Naive thymus-derived CD4-positive, alpha-beta T cell (primary cell): ENCODE results near the gene PRRC2B. TPM values are rescaled to one million over a fixed set of nuclear protein-coding genes. Genes with fewer than 3 reads are reported as not detected.
"Not testable (repeated sequence)": the region's sequence is repeated elsewhere in the genome, so short reads cannot be mapped to it uniquely, and the experiment has no call there.

Experiments used
- ATAC-seq: fragments of 150-1000 bp; cut with Tn5 transposase; 2 replicates; pipeline ENCODE4 v1.10.0; 2021; ENCODE audit warnings: mild to moderate bottlenecking, moderate library complexity
- CTCF ChIA-PET: fragments of 350-600 bp; sonication (Branson Sonifier 250); formaldehyde crosslinking; loops from one replicate; lab custom pipeline; 2021; ENCODE audit warnings: antibody characterized with exemption; lab: Charles Lee
- POLR2A ChIA-PET: fragments of 350-600 bp; sonication (Branson Sonifier 250); formaldehyde crosslinking; loops from one replicate; lab custom pipeline; 2021; ENCODE audit warnings: antibody characterized with exemption, inconsistent platforms; lab: Charles Lee
- DNase-seq, 9 donors: peaks; one replicate each; pipeline versions ENCODE4 v3.0.0 to v3.0.0-alpha.2; 2020 to 2022; ENCODE audit warnings: mixed read lengths in 1 of 9
- H3K27ac ChIP-seq: one replicate; pipeline ENCODE4 v1.7.0; 2013; ENCODE audit warnings: mild to moderate bottlenecking, low read depth, low read length, moderate library complexity
- H3K27me3 ChIP-seq, 2 donors: one replicate each; pipeline ENCODE4 v1.7.0; 2013; ENCODE audit warnings: low read length in 2 of 2, mild to moderate bottlenecking in 2 of 2, moderate library complexity in 2 of 2; ENCODE audit not compliant: control insufficient read depth in 2 of 2, insufficient read depth in 2 of 2
- H3K36me3 ChIP-seq, 3 experiments: 1 replicate in 2 of 3; 2 replicates in 1 of 3; pipeline ENCODE4 v1.7.0; 2013; ENCODE audit warnings: low read length in 3 of 3, mild to moderate bottlenecking in 3 of 3, moderate library complexity in 1 of 3; ENCODE audit not compliant: insufficient read depth in 3 of 3, control insufficient read depth in 2 of 3
- H3K4me1 ChIP-seq, 2 donors: one replicate each; pipeline ENCODE4 v1.7.0; 2013; ENCODE audit warnings: low read length in 2 of 2, mild to moderate bottlenecking in 2 of 2, moderate library complexity in 1 of 2; ENCODE audit not compliant: control insufficient read depth in 2 of 2, insufficient read depth in 2 of 2
- H3K4me3 ChIP-seq: 2 replicates; pipeline ENCODE4 v1.7.0; 2013; ENCODE audit warnings: mild to moderate bottlenecking, low read length
- H3K9me3 ChIP-seq, 3 experiments: 1 replicate in 2 of 3; 2 replicates in 1 of 3; pipeline ENCODE4 v1.7.0; 2013; ENCODE audit warnings: low read length in 3 of 3; ENCODE audit not compliant: control insufficient read depth in 2 of 3
- H3K27ac Mint-ChIP-seq, 9 donors: one replicate each; pipeline ENCODE4 v1.8.0; 2020 to 2022; ENCODE audit warnings: mixed read lengths in 9 of 9, mild to moderate bottlenecking in 8 of 9, moderate library complexity in 5 of 9, inconsistent platforms in 2 of 9
- H3K27me3 Mint-ChIP-seq, 5 donors: one replicate each; pipeline ENCODE4 v1.8.0; 2021 to 2022; ENCODE audit warnings: mixed read lengths in 5 of 5, mild to moderate bottlenecking in 1 of 5
- H3K36me3 Mint-ChIP-seq, 5 donors: one replicate each; pipeline ENCODE4 v1.8.0; 2020 to 2022; ENCODE audit warnings: mixed read lengths in 5 of 5, mild to moderate bottlenecking in 3 of 5, inconsistent platforms in 1 of 5
- H3K4me1 Mint-ChIP-seq, 7 donors: one replicate each; pipeline ENCODE4 v1.8.0; 2020 to 2022; ENCODE audit warnings: mixed read lengths in 7 of 7, mild to moderate bottlenecking in 3 of 7, inconsistent platforms in 1 of 7
- H3K4me3 Mint-ChIP-seq, 10 donors: one replicate each; pipeline ENCODE4 v1.8.0; 2020 to 2022; ENCODE audit warnings: mild to moderate bottlenecking in 10 of 10, mixed read lengths in 10 of 10, moderate library complexity in 6 of 10, inconsistent platforms in 2 of 10
- H3K9me3 Mint-ChIP-seq, 11 donors: one replicate each; pipeline ENCODE4 v1.8.0; 2020 to 2022; ENCODE audit warnings: mixed read lengths in 11 of 11, mild to moderate bottlenecking in 4 of 11, inconsistent platforms in 1 of 11, moderate library complexity in 1 of 11
- intact Hi-C, 2 donors: fragments of 100-400 bp; cut with micrococcal nuclease; formaldehyde crosslinking; loops; one replicate each; pipeline ENCODE4 v1.15.1; 2023
- polyA plus RNA-seq, 2 donors: library from polyadenylated mRNA; unstranded; fragments of 300-500 nt; fragmentation: Illumina TruSeq; gene quantifications; one replicate each; pipeline ENCODE4 v1.2.3, GENCODE V29; 2021
- total RNA-seq, 6 experiments: library from RNA in 5 of 6; stranded (reverse) in 5 of 6; gene quantifications; 1 replicate in 5 of 6; 2 replicates in 1 of 6; pipeline ENCODE4 v1.2.3 and lab custom pipeline; 2021 to 2026

The PRRC2B gene
- total RNA-seq (100 to 1,000 TPM; 208 to 382 (median 272) TPM), polyA plus RNA-seq (10 to 100 TPM; 29.8 to 62.4 TPM)

GRCh38 chr9:131393622-131394463 lies at the start of gene PRRC2B:
Gene PRRC2B (plus strand): TSS chr9:131394086. CDS start chr9:131430145, 36,059 bp downstream.
- DNase-seq, result peak; percentile 71 to 90 (median 85)
- Mint-ChIP-seq H3K9me3 (peaks cover 0 to 1% (median 0%) of the 10 kb centered on the region in 11 donors), H3K27me3 (peaks cover 0 to 18% (median 0%) of the 10 kb centered on the region in 5 donors), H3K27ac (peak within 1 kb of the TSS; percentile 92 to 99 (median 98)), H3K4me3 (peak within 1 kb of the TSS; percentile 87 to 99 (median 94)), H3K36me3 (peaks cover 0 to 12% (median 0%) of the 10 kb centered on the region in 5 donors), H3K4me1 (peaks cover 42 to 50% (median 49%) of the 10 kb centered on the region in 7 donors)
- H3K9me3 ChIP-seq, result no peaks in the 10 kb centered on the region
- CTCF ChIA-PET, result interaction anchor here (1.2 kb wide), 1 partner anchor 44 kb away, joined by 3 read pairs; no protein-coding TSS in a partner anchor
- H3K4me3 ChIP-seq, result peak within 1 kb of the TSS; percentile 69
- no peaks in the 10 kb centered on the region for H3K27me3 ChIP-seq
- intact Hi-C loops, result loop anchor here (1.0 to 10.0 kb wide), 8 partner anchors 15 to 1551 kb away; partner anchors contain the start of genes POMT1 (in 1 of the 2), SETX (in 1 of the 2) and TSC1 (in 1 of the 2)
- peaks cover 44 to 45% of the 10 kb centered on the region in 2 donors for H3K4me1 ChIP-seq
- no peaks in the 10 kb centered on the region for H3K36me3 ChIP-seq
- POLR2A ChIA-PET, result interaction anchor here (1.2 kb wide), 1 partner anchor 21 kb away, joined by 10 read pairs; no protein-coding TSS in a partner anchor
- peak; percentile 75 for ATAC-seq
- peak within 1 kb of the TSS; percentile 93 for H3K27ac ChIP-seq

- H3K4me3 ChIP-seq, H3K27ac Mint-ChIP-seq, H3K4me3 Mint-ChIP-seq, ATAC-seq, H3K9me3 Mint-ChIP-seq, H3K4me1 ChIP-seq, H3K36me3 Mint-ChIP-seq, DNase-seq, intact Hi-C loops, H3K27ac ChIP-seq, POLR2A ChIA-PET, H3K27me3 ChIP-seq, H3K36me3 ChIP-seq, H3K9me3 ChIP-seq: not testable (repeated sequence)
- H3K27me3 Mint-ChIP-seq, result peaks cover 0 to 41% (median 6%) of the 10 kb centered on the region in 5 donors
- CTCF ChIA-PET, result interaction anchor here (0.6 kb wide), 2 partner anchors 33 to 245 kb away, joined by 3 read pairs; no protein-coding TSS in a partner anchor
- peaks cover 0 to 11% (median 7%) of the 10 kb centered on the region in 7 donors for H3K4me1 Mint-ChIP-seq
Observed at GRCh38 chr9:131344931-131345535, 48.9 kb upstream of the PRRC2B start.

GRCh38 chr9:131346559-131346958 lies 47.3 kb upstream of the PRRC2B start:
- Mint-ChIP-seq H3K9me3 (peaks cover 0 to 2% (median 0%) of the 10 kb centered on the region in 11 donors), H3K36me3 (peaks cover 0 to 2% (median 0%) of the 10 kb centered on the region in 5 donors), H3K27ac (no peak overlapping the region), H3K27me3 (peaks cover 0 to 27% (median 6%) of the 10 kb centered on the region in 5 donors), H3K4me1 (peaks cover 0 to 15% (median 10%) of the 10 kb centered on the region in 7 donors), H3K4me3 (no peak overlapping the region)
- ATAC-seq (no peak), DNase-seq (no peak)
- Histone ChIP-seq H3K27me3 (no peaks in the 10 kb centered on the region), H3K9me3 (no peaks in the 10 kb centered on the region), H3K4me1 (peaks cover 4 to 9% of the 10 kb centered on the region in 2 donors), H3K27ac (no peak overlapping the region), H3K36me3 (no peaks in the 10 kb centered on the region), H3K4me3 (no peak overlapping the region)
- ChIA-PET CTCF (interaction anchor here (0.9 to 6.9 kb wide), 2 partner anchors 10 to 133 kb away, joined by 3 to 45 read pairs; no protein-coding TSS in a partner anchor), POLR2A (no interaction called here)
- intact Hi-C loops, result no loop called here

DNA sequence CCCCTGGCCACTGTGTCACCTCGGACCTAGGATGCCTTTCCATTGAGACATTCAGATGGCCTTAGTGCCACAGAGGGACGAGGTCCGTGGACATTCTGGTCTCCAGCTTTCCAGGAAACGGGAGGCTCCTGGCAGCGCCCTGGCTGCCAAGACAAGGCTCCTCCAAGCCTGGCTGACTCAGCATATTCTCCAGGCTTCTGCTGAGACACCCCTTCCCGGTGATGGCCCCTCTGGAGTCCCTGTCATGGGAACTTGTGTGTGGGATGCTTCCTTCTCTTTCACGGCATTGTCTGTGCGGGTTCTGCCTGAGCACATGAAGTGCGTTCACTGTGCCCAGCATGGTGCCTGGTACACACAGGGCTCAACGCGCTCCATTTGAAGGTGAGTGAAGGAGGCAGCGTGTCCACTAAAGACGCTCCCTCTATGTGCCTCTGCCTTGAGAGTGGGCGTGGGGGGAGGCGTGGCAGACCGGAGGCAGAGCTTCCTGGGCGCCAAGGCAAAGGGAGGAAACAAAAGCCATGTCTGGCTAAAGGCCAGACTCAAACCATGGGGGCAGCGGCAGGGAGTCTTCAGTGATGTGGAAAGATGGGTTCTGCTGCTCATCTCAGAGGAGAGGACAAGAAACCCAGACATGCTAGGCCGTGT lies 46.4 kb upstream of the PRRC2B start:
- Histone ChIP-seq H3K9me3 (no peaks in the 10 kb centered on the region), H3K4me3 (no peak overlapping the region), H3K27me3 (no peaks in the 10 kb centered on the region), H3K36me3 (no peaks in the 10 kb centered on the region), H3K4me1 (peaks cover 4 to 9% of the 10 kb centered on the region in 2 donors), H3K27ac (no peak overlapping the region)
- peaks cover 0 to 2% (median 0%) of the 10 kb centered on the region in 5 donors for H3K36me3 Mint-ChIP-seq
- H3K4me1 Mint-ChIP-seq, result peaks cover 0 to 15% (median 10%) of the 10 kb centered on the region in 7 donors
- ChIA-PET CTCF (interaction anchor here (6.9 kb wide), 1 partner anchor 132 kb away, joined by 45 read pairs; no protein-coding TSS in a partner anchor), POLR2A (no interaction called here)
- no peak overlapping the region for H3K4me3 Mint-ChIP-seq
- H3K9me3 Mint-ChIP-seq, result peaks cover 0 to 2% (median 0%) of the 10 kb centered on the region in 11 donors
- peaks cover 0 to 21% (median 6%) of the 10 kb centered on the region in 5 donors for H3K27me3 Mint-ChIP-seq
- DNase-seq, result no peak
- ATAC-seq, result no peak
- peak overlapping the region in 1 of 9 donors; percentile 17 for H3K27ac Mint-ChIP-seq
- intact Hi-C loops, result no loop called here

DNA sequence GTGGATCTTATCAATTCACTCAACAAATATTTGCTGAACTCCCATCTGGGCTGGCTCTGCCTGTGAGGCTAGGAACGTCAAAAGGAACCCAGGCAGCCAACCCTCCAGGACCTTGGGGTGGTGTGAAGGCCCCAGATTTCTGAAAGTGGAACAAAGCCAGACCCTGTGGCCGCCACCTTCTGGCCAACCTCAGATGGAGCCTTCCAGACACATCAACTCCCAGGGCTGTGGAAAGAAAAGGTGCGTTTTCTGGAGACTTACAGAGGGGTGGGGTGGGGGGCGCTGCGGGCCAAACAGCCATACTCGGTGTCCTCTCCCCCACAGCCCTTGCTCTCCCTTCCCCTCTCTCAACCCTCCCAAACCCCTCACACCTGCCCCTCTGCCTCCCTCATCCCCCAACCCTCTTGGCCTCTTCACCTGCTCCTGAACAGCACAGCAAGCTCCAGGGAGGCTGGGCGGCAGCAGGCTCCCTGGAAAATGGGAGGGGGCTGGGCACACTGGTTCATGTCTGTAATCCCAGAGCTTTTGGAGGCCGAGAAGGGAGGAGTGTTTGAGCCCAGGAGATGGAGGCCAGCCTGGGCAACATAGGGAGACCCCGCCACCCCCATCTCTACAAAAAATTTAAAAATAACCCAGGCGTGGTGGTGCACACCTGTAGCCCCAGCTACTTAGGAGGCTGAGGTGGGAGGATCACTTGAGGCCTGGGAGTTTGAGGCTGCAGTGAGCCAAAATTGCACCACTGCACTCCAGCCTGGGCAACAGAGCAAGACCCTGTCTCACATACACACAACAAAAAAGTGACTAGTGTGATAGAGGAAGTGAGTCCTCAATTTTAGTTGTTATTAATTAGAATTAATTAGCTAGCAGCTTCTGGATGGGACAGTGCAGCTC lies 45.0 kb upstream of the PRRC2B start:
- peaks cover 0 to 2% (median 0%) of the 10 kb centered on the region in 11 donors for H3K9me3 Mint-ChIP-seq
- no peaks in the 10 kb centered on the region for H3K9me3 ChIP-seq
- no peak overlapping the region for H3K27ac Mint-ChIP-seq
- POLR2A ChIA-PET, result interaction anchor here (0.5 to 1.8 kb wide), 4 partner anchors 57 to 154 kb away, joined by 3 to 8 read pairs (median 6); no protein-coding TSS in a partner anchor
- CTCF ChIA-PET, result interaction anchor here (0.6 to 6.9 kb wide), 16 partner anchors 12 to 392 kb away, joined by 3 to 45 read pairs (median 4); partner anchors contain the start of gene RAPGEF1
- H3K4me3 ChIP-seq, result no peak overlapping the region
- intact Hi-C loops, result no loop called here
- peaks cover 0 to 8% (median 3%) of the 10 kb centered on the region in 5 donors for H3K27me3 Mint-ChIP-seq
- DNase-seq, result no peak
- no peak for ATAC-seq
- H3K4me1 Mint-ChIP-seq, result peaks cover 0 to 15% (median 8%) of the 10 kb centered on the region in 7 donors
- no peaks in the 10 kb centered on the region for H3K27me3 ChIP-seq
- H3K4me1 ChIP-seq, result peaks cover 4 to 9% of the 10 kb centered on the region in 2 donors
- no peaks in the 10 kb centered on the region for H3K36me3 ChIP-seq
- no peak overlapping the region for H3K4me3 Mint-ChIP-seq
- no peak overlapping the region for H3K27ac ChIP-seq
- H3K36me3 Mint-ChIP-seq, result peaks cover 0 to 2% (median 0%) of the 10 kb centered on the region in 5 donors
